Stomach (tissue), 9 donors: ENCODE measurements around the gene TSHZ2. TPM values are rescaled to one million over a fixed set of nuclear protein-coding genes. Genes with fewer than 3 reads are reported as not detected.

Source experiments
- DNase-seq, 2 donors: peaks; one replicate each; pipeline versions ENCODE4 v3.0.0 to v3.0.0-alpha.2; 2013 to 2019
- H3K27ac ChIP-seq, 5 donors: fragments of 200-600 bp in 4 of 5; sonication (generic) in 4 of 5; one replicate each; pipeline ENCODE4 v1.5.1; 2013 to 2019; ENCODE audit warnings: mild to moderate bottlenecking in 1 of 5, moderate library complexity in 1 of 5
- H3K27me3 ChIP-seq, 3 donors: fragments of 200-600 bp; sonication (generic); one replicate each; pipeline ENCODE4 v1.5.1; 2017 to 2019; ENCODE audit warnings: mixed run types in 1 of 3
- H3K36me3 ChIP-seq, 4 donors: fragments of 200-600 bp; sonication (generic); 1 replicate in 3 of 4; 2 replicates in 1 of 4; pipeline ENCODE4 v1.5.1; 2016 to 2019
- H3K4me1 ChIP-seq, 4 donors: fragments of 200-600 bp; sonication (generic); one replicate each; pipeline ENCODE4 v1.5.1; 2016 to 2019
- H3K4me3 ChIP-seq, 4 donors: fragments of 200-600 bp; sonication (generic) in 3 of 4; one replicate each; pipeline ENCODE4 v1.5.1; 2016 to 2019; ENCODE audit warnings: mild to moderate bottlenecking in 1 of 4
- H3K9me3 ChIP-seq, 4 donors: fragments of 200-600 bp; sonication (generic); one replicate each; pipeline ENCODE4 v1.5.1; 2016 to 2019
- CTCF ChIP-seq, 7 experiments: fragments of 450-650 bp in 4 of 7; fragments of 200-600 bp in 3 of 7; sonication (generic) in 3 of 7; IDR thresholded peaks; one replicate each; pipeline ENCODE4 v1.5.1; 2016 to 2019; ENCODE audit warnings: antibody characterized with exemption in 7 of 7, control low read depth in 2 of 7, mild to moderate bottlenecking in 1 of 7
- EP300 ChIP-seq: sonication (generic); formaldehyde crosslinking; IDR thresholded peaks from one replicate; pipeline ENCODE4 v1.6.1; 2017; ENCODE audit warnings: antibody characterized with exemption
- POLR2A ChIP-seq, 4 donors: fragments of 450-650 bp; IDR thresholded peaks; one replicate each; pipeline ENCODE4 v1.6.1; 2016; ENCODE audit warnings: antibody characterized with exemption in 4 of 4, control low read depth in 2 of 4, mild to moderate bottlenecking in 1 of 4, moderate library complexity in 1 of 4
- POLR2AphosphoS5 ChIP-seq, 3 donors: sonication (generic); formaldehyde crosslinking; IDR thresholded peaks; one replicate each; pipeline ENCODE4 v1.6.1; 2016; ENCODE audit warnings: antibody characterized with exemption in 3 of 3
- WGBS, 5 donors: extraction: QIAGEN DNeasy Blood & Tissue Kit in 3 of 5; methylation state at CpG; one replicate each; pipeline versions ENCODE4 v1.1.5 to v1.1.7; 2013 to 2018; 5-methylcytosine and 5-hydroxymethylcytosine counted together
- intact Hi-C: fragments of 100-400 bp; cut with DNase I; formaldehyde crosslinking; loops from one replicate; pipeline ENCODE4 v1.15.1; 2023; ENCODE audit warnings: low total_unique reads
- polyA plus RNA-seq, 3 donors: library from polyadenylated mRNA; stranded (reverse); fragments of 200-250 nt; gene quantifications; one replicate each; pipeline ENCODE4 v1.2.3, GENCODE V29; 2013
- total RNA-seq, 5 donors: library from RNA; depleted of rRNA; stranded (reverse); fragments of >200 nt; gene quantifications; one replicate each; pipeline versions ENCODE4 v1.1.0 to v1.2.3, GENCODE V29; 2014 to 2016
- donor health status: healthy with polysubstance abuse.
- donor health status: Bipolar disorder and iron deficiency.
- donor health status: healthy.

The TSHZ2 gene
- total and polyA plus RNA-seq, 8 donors, result 2.9 to 20.5 (median 5.8) TPM

- no peaks in the 10 kb centered on the region for H3K36me3 ChIP-seq
- intact Hi-C loops, result no loop called here
- H3K27me3 ChIP-seq, result no peaks in the 10 kb centered on the region
- peaks cover 0 to 5% (median 1%) of the 10 kb centered on the region in 4 donors for H3K4me1 ChIP-seq
- H3K27ac ChIP-seq, result no peak overlapping the region
- H3K4me3 ChIP-seq, result no peak overlapping the region
- peaks cover 0 to 8% (median 3%) of the 10 kb centered on the region in 4 donors for H3K9me3 ChIP-seq
- no peak for TF ChIP-seq EP300
- no peak for TF ChIP-seq POLR2AphosphoS5 (IDR thresholded peaks at IDR 0.05)
- TF ChIP-seq CTCF (IDR thresholded peaks at IDR 0.05), result no peak
- no peak for TF ChIP-seq POLR2A (IDR thresholded peaks at IDR 0.05)
- DNase-seq, result no peak
- 58 to 76% (median 63%) methylated on average over 11 of the region's 11 CpGs for WGBS, 5 donors
Observed at GRCh38 chr20:53346335-53346648, 374.1 kb downstream of the TSHZ2 start.

- Histone ChIP-seq H3K27me3 (no peaks in the 10 kb centered on the region), H3K9me3 (peaks cover 0 to 8% (median 3%) of the 10 kb centered on the region in 4 donors), H3K4me1 (no peaks in the 10 kb centered on the region), H3K36me3 (no peaks in the 10 kb centered on the region), H3K27ac (no peak overlapping the region), H3K4me3 (no peak overlapping the region)
- WGBS, 5 donors, result 87 to 91% (median 90%) methylated on average over 2 of the region's 2 CpGs
- no peak for TF ChIP-seq CTCF (IDR thresholded peaks at IDR 0.05)
- TF ChIP-seq POLR2A (IDR thresholded peaks at IDR 0.05), result no peak
- no peak for TF ChIP-seq POLR2AphosphoS5 (IDR thresholded peaks at IDR 0.05)
- no peak for TF ChIP-seq EP300
- no peak for DNase-seq
- intact Hi-C loops, result no loop called here
Observed at GRCh38 chr20:53349730-53350129, 377.6 kb downstream of the TSHZ2 start.

- WGBS, 5 donors, result 79 to 90% (median 81%) methylated on average over 6 of the region's 6 CpGs
- no peak for DNase-seq
- H3K27me3 ChIP-seq, result no peaks in the 10 kb centered on the region
- intact Hi-C loops, result no loop called here
- H3K27ac ChIP-seq, result no peak overlapping the region
- H3K9me3 ChIP-seq, result peaks cover 0 to 23% (median 16%) of the 10 kb centered on the region in 4 donors
- no peaks in the 10 kb centered on the region for H3K36me3 ChIP-seq
- H3K4me3 ChIP-seq, result no peak overlapping the region
- no peaks in the 10 kb centered on the region for H3K4me1 ChIP-seq
- TF ChIP-seq POLR2AphosphoS5 (IDR thresholded peaks at IDR 0.05) (no peak), EP300 (no peak), CTCF (IDR thresholded peaks at IDR 0.05) (no peak), POLR2A (IDR thresholded peaks at IDR 0.05) (no peak)
Observed at GRCh38 chr20:53352727-53353440, 380.7 kb downstream of the TSHZ2 start.

- Histone ChIP-seq H3K9me3 (peaks cover 0 to 23% (median 16%) of the 10 kb centered on the region in 4 donors), H3K4me1 (no peaks in the 10 kb centered on the region), H3K4me3 (no peak overlapping the region), H3K36me3 (no peaks in the 10 kb centered on the region), H3K27ac (no peak overlapping the region), H3K27me3 (no peaks in the 10 kb centered on the region)
- 82 to 97% (median 92%) methylated on average over 1 of the region's 1 CpG for WGBS, 5 donors
- intact Hi-C loops, result no loop called here
- no peak for TF ChIP-seq CTCF (IDR thresholded peaks at IDR 0.05)
- no peak for TF ChIP-seq EP300
- TF ChIP-seq POLR2A (IDR thresholded peaks at IDR 0.05), result no peak
- TF ChIP-seq POLR2AphosphoS5 (IDR thresholded peaks at IDR 0.05), result no peak
- DNase-seq, result no peak
Observed at GRCh38 chr20:53354314-53354713, 382.2 kb downstream of the TSHZ2 start.
